Osteoblast (primary cell): Measurements from ENCODE around the gene EML1. TPM values are rescaled to one million over a fixed set of nuclear protein-coding genes. Genes with fewer than 3 reads are reported as not detected.
A peak's percentile ranks its signal among the peaks of the same experiment; 100 is the strongest.

Experiments
- DNase-seq: peaks from one replicate; pipeline ENCODE4 v3.0.0; 2011; ENCODE audit warnings: low spot score, mixed read lengths; ENCODE audit not compliant: insufficient read length; ENCODE audit errors: missing footprints
- H2AFZ ChIP-seq: 2 replicates; pipeline ENCODE4 v1.6.0; 2011; ENCODE audit warnings: mild to moderate bottlenecking, low read length
- H3K27ac ChIP-seq: 2 replicates; pipeline ENCODE4 v1.5.1; 2011; ENCODE audit warnings: mild to moderate bottlenecking, low read depth, low read length, moderate library complexity
- H3K27me3 ChIP-seq: 2 replicates; pipeline ENCODE4 v1.6.0; 2012; ENCODE audit warnings: mild to moderate bottlenecking, control low read depth, inconsistent platforms, low read length, moderate library complexity; ENCODE audit not compliant: insufficient read depth
- H3K36me3 ChIP-seq: 2 replicates; pipeline ENCODE4 v1.5.1; 2011; ENCODE audit warnings: mild to moderate bottlenecking, low read length, control low read depth, moderate library complexity; ENCODE audit not compliant: insufficient read depth
- H3K4me1 ChIP-seq: 2 replicates; pipeline ENCODE4 v1.5.1; 2011; ENCODE audit warnings: mild to moderate bottlenecking, low read length, control low read depth, moderate library complexity; ENCODE audit not compliant: insufficient read depth
- H3K4me2 ChIP-seq: 2 replicates; pipeline ENCODE4 v1.6.0; 2011; ENCODE audit warnings: mild to moderate bottlenecking, low read length; ENCODE audit not compliant: insufficient read depth
- H3K4me3 ChIP-seq: fragments of 200-600 bp; sonication (generic); 3 replicates; pipeline ENCODE4 v1.5.1; 2012; ENCODE audit warnings: mild to moderate bottlenecking, low read length, inconsistent platforms; ENCODE audit not compliant: insufficient read depth
- H3K79me2 ChIP-seq: 2 replicates; pipeline ENCODE4 v1.6.0; 2012; ENCODE audit warnings: mild to moderate bottlenecking, low read length, control low read depth, inconsistent platforms; ENCODE audit not compliant: insufficient read depth
- H3K9me3 ChIP-seq: 2 replicates; pipeline ENCODE4 v1.5.1; 2011; ENCODE audit warnings: low read depth, low read length, control low read depth
- H4K20me1 ChIP-seq: 2 replicates; pipeline ENCODE4 v1.6.0; 2012; ENCODE audit warnings: mild to moderate bottlenecking, low read length, control low read depth; ENCODE audit not compliant: insufficient read depth
- CTCF ChIP-seq: IDR thresholded peaks from 2 replicates; pipeline ENCODE4 v1.5.1; 2011; ENCODE audit warnings: mild to moderate bottlenecking, low read depth, low read length, moderate library complexity; ENCODE audit errors: extremely low read depth
- total RNA-seq: library from RNA; depleted of rRNA; stranded (reverse); fragments of >200 nt; gene quantifications from 2 replicates; pipeline ENCODE4 v1.2.3, GENCODE V29; 2012

The EML1 gene
- total RNA-seq, 1 donor, result 46.7 TPM

GRCh38 chr14:99880651-99881420, 87.6 kb downstream of the EML1 start:
- H3K4me1 ChIP-seq, result peaks cover 20% of the 10 kb centered on the region
- no peak for TF ChIP-seq CTCF
- H3K9me3 ChIP-seq, result no peaks in the 10 kb centered on the region
- H4K20me1 ChIP-seq, result peaks cover 6% of the 10 kb centered on the region
- peak; percentile 18 for DNase-seq
- H2AFZ ChIP-seq, result no peak overlapping the region
- peaks cover 6% of the 10 kb centered on the region for H3K79me2 ChIP-seq
- H3K36me3 ChIP-seq, result no peaks in the 10 kb centered on the region
- H3K4me2 ChIP-seq, result no peak overlapping the region
- H3K27me3 ChIP-seq, result no peaks in the 10 kb centered on the region
- no peak overlapping the region for H3K4me3 ChIP-seq
- no peak overlapping the region for H3K27ac ChIP-seq

- H3K4me1 ChIP-seq, result peaks cover 14% of the 10 kb centered on the region
- H3K4me2 ChIP-seq, result no peak overlapping the region
- no peaks in the 10 kb centered on the region for H3K79me2 ChIP-seq
- no peak overlapping the region for H2AFZ ChIP-seq
- no peaks in the 10 kb centered on the region for H3K9me3 ChIP-seq
- peak; percentile 21 for DNase-seq
- H3K27me3 ChIP-seq, result no peaks in the 10 kb centered on the region
- H3K27ac ChIP-seq, result no peak overlapping the region
- no peaks in the 10 kb centered on the region for H4K20me1 ChIP-seq
- H3K36me3 ChIP-seq, result peaks cover 3% of the 10 kb centered on the region
- no peak for TF ChIP-seq CTCF
- H3K4me3 ChIP-seq, result no peak overlapping the region
Measured at GRCh38 chr14:99883866-99884650, 90.8 kb downstream of the EML1 start.

GRCh38 chr14:99884834-99885648, 91.8 kb downstream of the EML1 start:
- peak; percentile 78 for TF ChIP-seq CTCF
- Histone ChIP-seq H3K9me3 (no peaks in the 10 kb centered on the region), H3K4me2 (no peak overlapping the region), H3K36me3 (peaks cover 3% of the 10 kb centered on the region), H2AFZ (no peak overlapping the region), H3K27me3 (no peaks in the 10 kb centered on the region), H3K79me2 (no peaks in the 10 kb centered on the region), H3K4me3 (no peak overlapping the region), H3K27ac (no peak overlapping the region), H3K4me1 (peaks cover 6% of the 10 kb centered on the region), H4K20me1 (no peaks in the 10 kb centered on the region)
- DNase-seq, result peak; percentile 90
